Fibroblast of lung (primary cell): Measurements from ENCODE around the gene FAM216A. TPM values are rescaled to one million over a fixed set of nuclear protein-coding genes. Genes with fewer than 3 reads are reported as not detected.
A peak's percentile ranks its signal among the peaks of the same experiment; 100 is the strongest.

Source experiments
- DNase-seq, 2 donors: peaks; one replicate each; pipeline versions ENCODE4 v3.0.0 to v3.0.0-alpha.2; 2010; ENCODE audit warnings: low read depth in 2 of 2
- H2AFZ ChIP-seq: 2 replicates; pipeline ENCODE4 v1.5.1; 2012; ENCODE audit warnings: low read length, control low read depth, inconsistent platforms
- H3K27ac ChIP-seq: 2 replicates; pipeline ENCODE4 v1.5.1; 2011; ENCODE audit warnings: low read length, control low read depth; ENCODE audit not compliant: insufficient read depth
- H3K27me3 ChIP-seq: 2 replicates; pipeline ENCODE4 v1.5.1; 2011; ENCODE audit warnings: mild to moderate bottlenecking, low read length; ENCODE audit not compliant: control insufficient read depth, insufficient read depth
- H3K36me3 ChIP-seq: 2 replicates; pipeline ENCODE4 v1.5.1; 2011; ENCODE audit warnings: low read length; ENCODE audit not compliant: control insufficient read depth, insufficient read depth
- H3K4me1 ChIP-seq: 2 replicates; pipeline ENCODE4 v1.5.1; 2011; ENCODE audit warnings: low read length; ENCODE audit not compliant: control insufficient read depth, insufficient read depth; ENCODE audit errors: extremely low read depth
- H3K4me2 ChIP-seq: 2 replicates; pipeline ENCODE4 v1.5.1; 2011; ENCODE audit warnings: low read length, control low read depth; ENCODE audit not compliant: insufficient read depth; ENCODE audit errors: extremely low read depth
- H3K4me3 ChIP-seq, 4 experiments: fragments of 200-600 bp in 1 of 4; sonication (generic) in 1 of 4; replicated peaks in 1 of 4; 2 replicates each; pipeline ENCODE4 v1.5.1; 2011 to 2016; ENCODE audit warnings: low read length in 4 of 4, low read depth in 3 of 4, mild to moderate bottlenecking in 3 of 4, control low read depth in 2 of 4, inconsistent platforms in 1 of 4, mixed read lengths in 1 of 4; ENCODE audit not compliant: insufficient read depth in 1 of 4; ENCODE audit errors: control extremely low read depth in 1 of 4
- H3K79me2 ChIP-seq: 2 replicates; pipeline ENCODE4 v1.5.1; 2012; ENCODE audit warnings: mild to moderate bottlenecking, low read length, inconsistent platforms; ENCODE audit not compliant: control insufficient read depth, insufficient read depth
- H3K9ac ChIP-seq: 2 replicates; pipeline ENCODE4 v1.5.1; 2011; ENCODE audit warnings: mild to moderate bottlenecking, low read length, control low read depth; ENCODE audit not compliant: insufficient read depth
- H3K9me3 ChIP-seq: 2 replicates; pipeline ENCODE4 v1.5.1; 2012; ENCODE audit warnings: low read depth, low read length; ENCODE audit not compliant: control insufficient read depth, insufficient read depth
- H4K20me1 ChIP-seq: 2 replicates; pipeline ENCODE4 v1.5.1; 2011; ENCODE audit warnings: low read length; ENCODE audit not compliant: control insufficient read depth, insufficient read depth; ENCODE audit errors: extremely low read depth
- EZH2 ChIP-seq: IDR thresholded peaks from 2 replicates; pipeline ENCODE4 v1.5.1; 2012; ENCODE audit warnings: low read length, control low read depth, mild to moderate bottlenecking; ENCODE audit errors: missing control alignments
- polyA plus RNA-seq, 2 donors: library from polyadenylated mRNA; depleted of rRNA in 1 of 2; stranded (reverse) in 1 of 2; unstranded in 1 of 2; fragments of >200 nt; gene quantifications; 2 replicates each; pipeline ENCODE4 v1.2.1, GENCODE V29; 2011 to 2012; ENCODE audit warnings: missing spikeins in 1 of 2
- total RNA-seq: library from RNA; depleted of rRNA; stranded (reverse); fragments of >200 nt; gene quantifications from 2 replicates; pipeline ENCODE4 v1.2.1, GENCODE V29; 2014
- TF ChIP-seq, protein P1 (sequence below), 2 donors: IDR thresholded peaks in 1 of 2; conservative IDR thresholded peaks in 1 of 2; 1 replicate in 1 of 2; 2 replicates in 1 of 2; pipeline ENCODE4 v1.5.1; 2011 to 2012; ENCODE audit warnings: low read length in 2 of 2, control low read depth in 1 of 2, inconsistent platforms in 1 of 2, low read depth in 1 of 2, mild to moderate bottlenecking in 1 of 2

Gene FAM216A
- total and polyA plus RNA-seq, 2 donors (not counting 1 experiment from before 2014, with no cell fraction given) = 16.5 to 20.2 TPM

DNA sequence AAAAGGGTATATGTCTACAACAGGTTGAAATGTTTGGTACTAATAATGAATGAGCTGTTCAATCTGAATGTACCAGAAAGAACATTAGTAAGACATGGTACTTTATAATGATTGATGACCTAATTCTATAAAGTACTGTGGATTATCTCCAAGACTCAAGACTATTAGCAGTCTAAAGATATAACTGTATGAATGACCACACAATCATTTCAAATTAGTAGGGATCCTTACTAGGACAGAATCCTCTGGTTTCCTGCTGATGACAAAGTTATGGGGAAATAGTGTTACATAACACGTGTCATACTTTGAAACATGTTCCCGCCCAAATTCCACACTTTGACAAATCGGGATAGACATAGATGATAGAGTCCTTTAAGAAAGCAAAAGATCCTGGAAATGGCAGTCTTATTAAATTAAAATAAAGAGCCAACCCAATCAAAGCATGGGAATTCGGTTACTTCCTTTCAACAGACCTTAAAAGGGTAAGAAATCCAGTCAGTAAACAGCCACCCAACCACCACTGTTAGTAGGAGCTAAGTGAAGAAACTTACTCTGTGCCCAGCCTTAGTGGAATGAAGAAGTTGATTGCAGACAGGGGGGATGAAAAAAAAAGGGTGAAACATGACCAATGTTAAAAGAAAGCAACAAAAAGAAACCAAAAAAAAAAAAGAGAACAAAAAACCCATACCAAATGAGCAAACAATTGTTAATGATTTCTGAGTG, 30.5 kb downstream of the FAM216A start:
- Histone ChIP-seq H4K20me1 (no peaks in the 10 kb centered on the region), H3K79me2 (peaks cover 49% of the 10 kb centered on the region), H3K36me3 (no peaks in the 10 kb centered on the region), H2AFZ (no peak overlapping the region), H3K4me2 (no peak overlapping the region), H3K9me3 (no peaks in the 10 kb centered on the region), H3K9ac (no peak overlapping the region), H3K27me3 (no peaks in the 10 kb centered on the region), H3K27ac (no peak overlapping the region), H3K4me3 (no peak overlapping the region), H3K4me1 (peaks cover 2% of the 10 kb centered on the region)
- TF ChIP-seq, protein P1, sequence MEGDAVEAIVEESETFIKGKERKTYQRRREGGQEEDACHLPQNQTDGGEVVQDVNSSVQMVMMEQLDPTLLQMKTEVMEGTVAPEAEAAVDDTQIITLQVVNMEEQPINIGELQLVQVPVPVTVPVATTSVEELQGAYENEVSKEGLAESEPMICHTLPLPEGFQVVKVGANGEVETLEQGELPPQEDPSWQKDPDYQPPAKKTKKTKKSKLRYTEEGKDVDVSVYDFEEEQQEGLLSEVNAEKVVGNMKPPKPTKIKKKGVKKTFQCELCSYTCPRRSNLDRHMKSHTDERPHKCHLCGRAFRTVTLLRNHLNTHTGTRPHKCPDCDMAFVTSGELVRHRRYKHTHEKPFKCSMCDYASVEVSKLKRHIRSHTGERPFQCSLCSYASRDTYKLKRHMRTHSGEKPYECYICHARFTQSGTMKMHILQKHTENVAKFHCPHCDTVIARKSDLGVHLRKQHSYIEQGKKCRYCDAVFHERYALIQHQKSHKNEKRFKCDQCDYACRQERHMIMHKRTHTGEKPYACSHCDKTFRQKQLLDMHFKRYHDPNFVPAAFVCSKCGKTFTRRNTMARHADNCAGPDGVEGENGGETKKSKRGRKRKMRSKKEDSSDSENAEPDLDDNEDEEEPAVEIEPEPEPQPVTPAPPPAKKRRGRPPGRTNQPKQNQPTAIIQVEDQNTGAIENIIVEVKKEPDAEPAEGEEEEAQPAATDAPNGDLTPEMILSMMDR (conservative IDR thresholded peaks at IDR 0.05 in 1 of 2, IDR thresholded peaks at IDR 0.05 in 1 of 2; ENCODE audit: low read depth in 1 of 2, low read length in 2 of 2) = no peak
- TF ChIP-seq EZH2 = no peak
- DNase-seq = peak; percentile 22 to 52

DNA sequence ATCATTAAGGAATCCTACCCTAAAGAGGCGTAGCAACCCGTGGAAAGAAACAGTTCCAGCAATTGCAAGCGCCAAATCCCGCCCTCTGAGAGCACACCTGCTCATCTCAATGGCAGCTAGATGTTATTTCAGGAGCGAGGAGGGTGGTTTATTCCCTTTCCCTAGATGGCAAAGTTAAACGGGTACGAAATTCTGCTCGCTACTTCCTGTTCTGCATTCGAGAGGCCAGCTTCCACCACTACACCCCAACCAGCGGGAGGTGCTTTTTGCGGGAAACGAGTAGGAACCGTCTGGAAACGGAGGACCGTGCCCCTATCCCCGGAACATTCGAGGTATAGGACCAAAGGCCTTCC, 32.7 kb downstream of the FAM216A start:
- Histone ChIP-seq H3K9ac (peak overlapping the region; percentile 87), H3K4me1 (peaks cover 2% of the 10 kb centered on the region), H3K9me3 (no peaks in the 10 kb centered on the region), H3K36me3 (no peaks in the 10 kb centered on the region), H3K4me2 (peak overlapping the region; percentile 75), H3K27me3 (no peaks in the 10 kb centered on the region), H3K4me3 (peak overlapping the region; percentile 51 to 98 (median 84)), H2AFZ (peak overlapping the region; percentile 39), H4K20me1 (no peaks in the 10 kb centered on the region), H3K27ac (peak overlapping the region; percentile 85), H3K79me2 (peaks cover 45% of the 10 kb centered on the region)
- DNase-seq = peak; percentile 36 to 73
- TF ChIP-seq EZH2 = no peak
- TF ChIP-seq, protein P1 (conservative IDR thresholded peaks at IDR 0.05 in 1 of 2, IDR thresholded peaks at IDR 0.05 in 1 of 2; ENCODE audit: low read depth in 1 of 2, low read length in 2 of 2) = no peak

DNA sequence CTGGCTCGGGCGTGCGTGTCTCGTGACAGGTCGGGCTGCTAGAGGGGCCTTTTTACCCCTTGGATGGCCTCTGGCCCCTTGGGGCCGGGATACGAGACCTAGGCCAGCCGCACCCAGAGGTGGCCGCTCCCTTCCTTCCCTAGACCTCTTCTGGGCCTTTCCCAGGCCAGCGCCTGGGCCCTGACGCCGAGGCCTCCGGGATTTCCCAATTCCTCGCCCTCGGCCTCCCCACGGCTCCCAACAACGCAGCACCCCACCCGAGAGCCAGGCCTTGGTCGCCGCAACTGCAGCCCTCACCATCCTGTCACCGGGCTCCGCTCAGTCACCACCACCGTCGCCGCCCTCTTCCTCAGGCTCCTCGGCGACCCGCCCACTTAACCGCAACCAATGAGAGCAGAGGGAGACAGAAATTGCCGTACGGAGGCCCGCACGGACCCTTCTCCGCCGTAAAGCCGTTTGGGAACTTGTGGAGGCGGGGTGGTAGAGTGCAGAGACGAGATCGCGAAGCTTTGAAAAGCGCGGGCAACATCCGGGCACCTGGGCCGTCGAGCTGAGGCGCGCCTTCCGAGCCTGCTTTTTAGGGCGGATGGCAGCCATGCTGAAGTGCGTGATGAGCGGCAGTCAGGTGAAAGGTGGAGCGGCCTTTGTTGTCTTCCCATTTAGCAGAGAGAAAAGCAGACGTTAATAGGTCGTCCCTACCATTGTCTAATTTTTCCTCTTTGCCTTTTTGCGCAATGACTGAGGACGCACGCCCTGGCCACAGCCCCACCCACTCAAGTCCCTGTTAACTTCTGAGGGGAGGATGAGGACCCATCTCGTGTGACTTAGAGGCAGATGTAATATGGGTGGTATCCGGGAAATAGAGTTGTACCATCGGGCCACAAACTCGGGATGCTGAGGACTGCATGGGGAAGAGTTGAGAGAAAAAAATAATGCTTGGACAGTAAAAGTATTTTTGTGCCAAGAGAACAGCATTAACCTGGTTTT, 33.4 kb downstream of the FAM216A start, which contains the start of the genes RAD9B and VPS29:
TSS of gene RAD9B (plus strand) at position 580 of the 987 bp plus-strand sequence. CDS start at position 587, 7 bp downstream.
TSS of gene VPS29 (minus strand) at position 360 of the 987 bp plus-strand sequence. CDS start at position 300, 60 bp downstream.
- H2AFZ ChIP-seq = peak within 1 kb of the TSS; percentile 39
- DNase-seq = peak; percentile 99
- no peaks in the 10 kb centered on the region for H3K36me3 ChIP-seq
- H3K4me2 ChIP-seq = peak within 1 kb of the TSS; percentile 75
- peaks cover 2% of the 10 kb centered on the region for H3K4me1 ChIP-seq
- H3K79me2 ChIP-seq = peaks cover 41% of the 10 kb centered on the region
- H3K9me3 ChIP-seq = no peaks in the 10 kb centered on the region
- peak within 1 kb of the TSS; percentile 87 for H3K9ac ChIP-seq
- H3K4me3 ChIP-seq = peak within 1 kb of the TSS; percentile 51 to 98 (median 84)
- H4K20me1 ChIP-seq = no peaks in the 10 kb centered on the region
- H3K27me3 ChIP-seq = no peaks in the 10 kb centered on the region
- TF ChIP-seq EZH2 = no peak
- TF ChIP-seq, protein P1 (conservative IDR thresholded peaks at IDR 0.05 in 1 of 2, IDR thresholded peaks at IDR 0.05 in 1 of 2; ENCODE audit: low read depth in 1 of 2, low read length in 2 of 2) = no peak
- peak within 1 kb of the TSS; percentile 85 for H3K27ac ChIP-seq
